Measurements from ENCODE around the gene LDLRAD4.

Gene LDLRAD4

GRCh38 chr18:13433685-13434084 is 215.1 kb downstream of the LDLRAD4 start:
- no peak overlapping the region for H4K91ac ChIP-seq (ENCODE audit: low read length)
- H3K4me3 ChIP-seq (ENCODE audit: insufficient read depth in 1 of 2, low read depth in 1 of 2, low read length in 2 of 2) = no peak overlapping the region
- no peak overlapping the region for H3K9ac ChIP-seq (ENCODE audit: low read length)
- H3K36me3 ChIP-seq (ENCODE audit: control insufficient read depth in 1 of 2, insufficient read depth in 2 of 2, low read depth in 1 of 2, low read length in 2 of 2) = no peaks in the 10 kb centered on the region
- no peak overlapping the region for H3K27ac ChIP-seq (ENCODE audit: low read length, poor library complexity, severe bottlenecking)
- H3K79me1 ChIP-seq (replicated peaks; ENCODE audit: low read length, poor library complexity, severe bottlenecking) = no peaks in the 10 kb centered on the region
- no peak overlapping the region for H2BK5ac ChIP-seq (ENCODE audit: low read depth, low read length, poor library complexity, severe bottlenecking)
- no peak overlapping the region for H2BK120ac ChIP-seq (ENCODE audit: low read depth, low read length)
- no peaks in the 10 kb centered on the region for H3K4me1 ChIP-seq (ENCODE audit: control insufficient read depth, insufficient read depth, low read depth, low read length)
- no peak overlapping the region for H4K8ac ChIP-seq (ENCODE audit: low read length)
- no peaks in the 10 kb centered on the region for H3K9me3 ChIP-seq (ENCODE audit: control insufficient read depth, low read length)
- H2AFZ ChIP-seq (ENCODE audit: low read depth, low read length) = no peak overlapping the region
- 85% methylated on average over 5 of the region's 5 CpGs for WGBS
- no peak overlapping the region for H3K23ac ChIP-seq (ENCODE audit: low read length in 2 of 2)
- peaks cover 0 to 3% of the 10 kb centered on the region in 2 experiments for H3K27me3 ChIP-seq (ENCODE audit: control insufficient read depth in 1 of 2, insufficient read depth in 1 of 2, low read length in 2 of 2)
- no peak overlapping the region for H3K14ac ChIP-seq (ENCODE audit: low read length in 2 of 2)
- no peak overlapping the region for H3K4me2 ChIP-seq (ENCODE audit: low read length, poor library complexity, severe bottlenecking)
- no peak overlapping the region for H3K18ac ChIP-seq (ENCODE audit: low read depth in 1 of 2, low read length in 2 of 2)
- no peak overlapping the region for H2BK12ac ChIP-seq (ENCODE audit: low read length in 2 of 2)
- H2BK15ac ChIP-seq (ENCODE audit: low read depth, poor library complexity, severe bottlenecking) = no peak overlapping the region
- no peak overlapping the region for H2AK5ac ChIP-seq (ENCODE audit: low read length, severe bottlenecking)
- H3K4ac ChIP-seq (ENCODE audit: low read depth in 1 of 2, low read length in 2 of 2) = no peak overlapping the region
- DNase-seq = no peak

GRCh38 chr18:13434854-13435253 is 216.3 kb downstream of the LDLRAD4 start:
- Histone ChIP-seq H3K9me3 (ENCODE audit: control insufficient read depth, low read length) (no peaks in the 10 kb centered on the region), H2BK120ac (ENCODE audit: low read depth, low read length) (no peak overlapping the region), H2BK15ac (ENCODE audit: low read depth, poor library complexity, severe bottlenecking) (no peak overlapping the region), H3K4me1 (ENCODE audit: control insufficient read depth, insufficient read depth, low read depth, low read length) (peaks cover 2% of the 10 kb centered on the region), H2BK5ac (ENCODE audit: low read depth, low read length, poor library complexity, severe bottlenecking) (no peak overlapping the region), H3K4me2 (ENCODE audit: low read length, poor library complexity, severe bottlenecking) (no peak overlapping the region), H2BK12ac (ENCODE audit: low read length in 2 of 2) (no peak overlapping the region), H3K4me3 (ENCODE audit: insufficient read depth in 1 of 2, low read depth in 1 of 2, low read length in 2 of 2) (no peak overlapping the region), H2AK5ac (ENCODE audit: low read length, severe bottlenecking) (no peak overlapping the region), H3K14ac (ENCODE audit: low read length in 2 of 2) (no peak overlapping the region), H3K36me3 (ENCODE audit: control insufficient read depth in 1 of 2, insufficient read depth in 2 of 2, low read depth in 1 of 2, low read length in 2 of 2) (no peaks in the 10 kb centered on the region), H3K79me1 (replicated peaks; ENCODE audit: low read length, poor library complexity, severe bottlenecking) (no peaks in the 10 kb centered on the region), H2AFZ (ENCODE audit: low read depth, low read length) (no peak overlapping the region), H3K18ac (ENCODE audit: low read depth in 1 of 2, low read length in 2 of 2) (no peak overlapping the region), H3K9ac (ENCODE audit: low read length) (no peak overlapping the region), H3K27ac (ENCODE audit: low read length, poor library complexity, severe bottlenecking) (no peak overlapping the region), H3K4ac (ENCODE audit: low read depth in 1 of 2, low read length in 2 of 2) (no peak overlapping the region), H4K8ac (ENCODE audit: low read length) (no peak overlapping the region), H3K27me3 (ENCODE audit: control insufficient read depth in 1 of 2, insufficient read depth in 1 of 2, low read length in 2 of 2) (peaks cover 0 to 3% of the 10 kb centered on the region in 2 experiments), H3K23ac (ENCODE audit: low read length in 2 of 2) (no peak overlapping the region), H4K91ac (ENCODE audit: low read length) (no peak overlapping the region)
- no peak for DNase-seq
- 78% methylated on average over 5 of the region's 5 CpGs for WGBS

- H3K36me3 ChIP-seq (ENCODE audit: control insufficient read depth in 1 of 2, insufficient read depth in 2 of 2, low read depth in 1 of 2, low read length in 2 of 2) = no peaks in the 10 kb centered on the region
- no peak overlapping the region for H3K18ac ChIP-seq (ENCODE audit: low read depth in 1 of 2, low read length in 2 of 2)
- no peak overlapping the region for H2AK5ac ChIP-seq (ENCODE audit: low read length, severe bottlenecking)
- no peak overlapping the region for H4K8ac ChIP-seq (ENCODE audit: low read length)
- 81% methylated on average over 5 of the region's 7 CpGs for WGBS
- H3K4me3 ChIP-seq (ENCODE audit: insufficient read depth in 1 of 2, low read depth in 1 of 2, low read length in 2 of 2) = no peak overlapping the region
- H4K91ac ChIP-seq (ENCODE audit: low read length) = no peak overlapping the region
- H2AFZ ChIP-seq (ENCODE audit: low read depth, low read length) = no peak overlapping the region
- H3K9ac ChIP-seq (ENCODE audit: low read length) = peak overlapping the region; percentile 44
- H3K27ac ChIP-seq (ENCODE audit: low read length, poor library complexity, severe bottlenecking) = no peak overlapping the region
- no peaks in the 10 kb centered on the region for H3K79me1 ChIP-seq (replicated peaks; ENCODE audit: low read length, poor library complexity, severe bottlenecking)
- H3K14ac ChIP-seq (ENCODE audit: low read length in 2 of 2) = no peak overlapping the region
- no peak overlapping the region for H3K4ac ChIP-seq (ENCODE audit: low read depth in 1 of 2, low read length in 2 of 2)
- H3K9me3 ChIP-seq (ENCODE audit: control insufficient read depth, low read length) = no peaks in the 10 kb centered on the region
- no peak overlapping the region for H3K23ac ChIP-seq (ENCODE audit: low read length in 2 of 2)
- H3K4me1 ChIP-seq (ENCODE audit: control insufficient read depth, insufficient read depth, low read depth, low read length) = peaks cover 3% of the 10 kb centered on the region
- H2BK120ac ChIP-seq (ENCODE audit: low read depth, low read length) = no peak overlapping the region
- H3K27me3 ChIP-seq (ENCODE audit: control insufficient read depth in 1 of 2, insufficient read depth in 1 of 2, low read length in 2 of 2) = peaks cover 0 to 3% of the 10 kb centered on the region in 2 experiments
- no peak overlapping the region for H2BK12ac ChIP-seq (ENCODE audit: low read length in 2 of 2)
- peak; percentile 49 for DNase-seq
- no peak overlapping the region for H3K4me2 ChIP-seq (ENCODE audit: low read length, poor library complexity, severe bottlenecking)
- H2BK15ac ChIP-seq (ENCODE audit: low read depth, poor library complexity, severe bottlenecking) = no peak overlapping the region
- H2BK5ac ChIP-seq (ENCODE audit: low read depth, low read length, poor library complexity, severe bottlenecking) = no peak overlapping the region
Measured at GRCh38 chr18:13435586-13436333, 217.2 kb downstream of the LDLRAD4 start.

- no peak for DNase-seq
- H2BK12ac ChIP-seq (ENCODE audit: low read length in 2 of 2) = no peak overlapping the region
- H4K8ac ChIP-seq (ENCODE audit: low read length) = no peak overlapping the region
- no peak overlapping the region for H2BK5ac ChIP-seq (ENCODE audit: low read depth, low read length, poor library complexity, severe bottlenecking)
- H3K4me3 ChIP-seq (ENCODE audit: insufficient read depth in 1 of 2, low read depth in 1 of 2, low read length in 2 of 2) = no peak overlapping the region
- H3K4me1 ChIP-seq (ENCODE audit: control insufficient read depth, insufficient read depth, low read depth, low read length) = peaks cover 3% of the 10 kb centered on the region
- H4K91ac ChIP-seq (ENCODE audit: low read length) = no peak overlapping the region
- H3K9ac ChIP-seq (ENCODE audit: low read length) = no peak overlapping the region
- H2BK120ac ChIP-seq (ENCODE audit: low read depth, low read length) = no peak overlapping the region
- H3K27ac ChIP-seq (ENCODE audit: low read length, poor library complexity, severe bottlenecking) = no peak overlapping the region
- no peak overlapping the region for H2AK5ac ChIP-seq (ENCODE audit: low read length, severe bottlenecking)
- H3K18ac ChIP-seq (ENCODE audit: low read depth in 1 of 2, low read length in 2 of 2) = no peak overlapping the region
- no peak overlapping the region for H3K23ac ChIP-seq (ENCODE audit: low read length in 2 of 2)
- H2AFZ ChIP-seq (ENCODE audit: low read depth, low read length) = no peak overlapping the region
- H3K14ac ChIP-seq (ENCODE audit: low read length in 2 of 2) = no peak overlapping the region
- H2BK15ac ChIP-seq (ENCODE audit: low read depth, poor library complexity, severe bottlenecking) = no peak overlapping the region
- 87% methylated on average over 7 of the region's 8 CpGs for WGBS
- H3K27me3 ChIP-seq (ENCODE audit: control insufficient read depth in 1 of 2, insufficient read depth in 1 of 2, low read length in 2 of 2) = peaks cover 0 to 3% of the 10 kb centered on the region in 2 experiments
- no peak overlapping the region for H3K4ac ChIP-seq (ENCODE audit: low read depth in 1 of 2, low read length in 2 of 2)
- H3K36me3 ChIP-seq (ENCODE audit: control insufficient read depth in 1 of 2, insufficient read depth in 2 of 2, low read depth in 1 of 2, low read length in 2 of 2) = no peaks in the 10 kb centered on the region
- no peaks in the 10 kb centered on the region for H3K9me3 ChIP-seq (ENCODE audit: control insufficient read depth, low read length)
- no peaks in the 10 kb centered on the region for H3K79me1 ChIP-seq (replicated peaks; ENCODE audit: low read length, poor library complexity, severe bottlenecking)
- H3K4me2 ChIP-seq (ENCODE audit: low read length, poor library complexity, severe bottlenecking) = no peak overlapping the region
Measured at GRCh38 chr18:13436576-13436975, 218.0 kb downstream of the LDLRAD4 start.

Measured in mesenchymal stem cell (in vitro differentiated cells and primary cell).